NB4 (cell line): ENCODE measurements around the gene CEP120.

Source experiments
- POLR2A ChIP-seq: IDR thresholded peaks from 2 replicates; pipeline ENCODE4 v1.6.1; 2011; ENCODE audit warnings: mild to moderate bottlenecking; ENCODE audit not compliant: insufficient read length; ENCODE audit errors: extremely low read depth
- TF ChIP-seq, protein P1 (sequence below): IDR thresholded peaks from one replicate; pipeline ENCODE4 v1.5.1; 2012; ENCODE audit warnings: low read depth, low read length

DNA sequence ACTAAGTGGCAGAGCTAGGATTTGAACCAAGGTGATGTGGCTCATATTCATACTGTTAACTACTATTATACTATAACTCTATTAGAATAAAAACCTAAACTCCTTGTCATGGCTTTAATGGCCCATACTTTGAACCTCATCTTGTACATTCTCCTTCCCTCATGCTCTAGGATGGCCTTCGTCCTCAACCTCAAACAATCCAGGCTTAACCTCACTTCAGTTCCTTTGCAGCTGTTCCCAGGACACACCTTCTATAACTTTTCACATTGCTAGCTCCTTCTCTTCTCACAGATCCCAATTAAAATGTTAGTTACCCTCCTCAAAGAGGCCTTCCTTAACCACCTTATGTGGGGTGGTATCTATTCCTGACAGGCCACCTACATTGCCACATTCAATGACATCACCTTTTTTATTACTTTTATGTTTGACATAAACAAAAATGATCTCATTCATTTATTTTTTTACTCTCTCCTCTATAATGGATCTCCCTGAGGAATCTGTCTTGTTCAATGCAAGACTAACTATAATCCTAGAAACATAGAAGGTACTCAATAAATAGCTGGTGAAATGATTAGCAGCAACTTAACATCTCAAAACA is 53.7 kb downstream of the CEP120 start:
- TF ChIP-seq, protein P1, sequence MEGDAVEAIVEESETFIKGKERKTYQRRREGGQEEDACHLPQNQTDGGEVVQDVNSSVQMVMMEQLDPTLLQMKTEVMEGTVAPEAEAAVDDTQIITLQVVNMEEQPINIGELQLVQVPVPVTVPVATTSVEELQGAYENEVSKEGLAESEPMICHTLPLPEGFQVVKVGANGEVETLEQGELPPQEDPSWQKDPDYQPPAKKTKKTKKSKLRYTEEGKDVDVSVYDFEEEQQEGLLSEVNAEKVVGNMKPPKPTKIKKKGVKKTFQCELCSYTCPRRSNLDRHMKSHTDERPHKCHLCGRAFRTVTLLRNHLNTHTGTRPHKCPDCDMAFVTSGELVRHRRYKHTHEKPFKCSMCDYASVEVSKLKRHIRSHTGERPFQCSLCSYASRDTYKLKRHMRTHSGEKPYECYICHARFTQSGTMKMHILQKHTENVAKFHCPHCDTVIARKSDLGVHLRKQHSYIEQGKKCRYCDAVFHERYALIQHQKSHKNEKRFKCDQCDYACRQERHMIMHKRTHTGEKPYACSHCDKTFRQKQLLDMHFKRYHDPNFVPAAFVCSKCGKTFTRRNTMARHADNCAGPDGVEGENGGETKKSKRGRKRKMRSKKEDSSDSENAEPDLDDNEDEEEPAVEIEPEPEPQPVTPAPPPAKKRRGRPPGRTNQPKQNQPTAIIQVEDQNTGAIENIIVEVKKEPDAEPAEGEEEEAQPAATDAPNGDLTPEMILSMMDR, result no peak
- no peak for TF ChIP-seq POLR2A
